Endothelial cell (in vitro differentiated cells): Measurements from ENCODE around the gene EN1. TPM values are rescaled to one million over a fixed set of nuclear protein-coding genes. Genes with fewer than 3 reads are reported as not detected.
A peak's percentile ranks its signal among the peaks of the same experiment; 100 is the strongest.

Experiments
- DNase-seq: peaks from one replicate; pipeline ENCODE4 v3.0.0; 2021; ENCODE audit warnings: low spot score
- H3K27ac Mint-ChIP-seq: one replicate; pipeline ENCODE4 v1.8.0; 2021; ENCODE audit warnings: mixed read lengths, inconsistent platforms; ENCODE audit not compliant: unreplicated experiment
- H3K27me3 Mint-ChIP-seq: one replicate; pipeline ENCODE4 v1.8.0; 2021; ENCODE audit warnings: mild to moderate bottlenecking, moderate library complexity, mixed read lengths, inconsistent platforms; ENCODE audit not compliant: unreplicated experiment
- H3K36me3 Mint-ChIP-seq: one replicate; pipeline ENCODE4 v1.8.0; 2021; ENCODE audit warnings: mild to moderate bottlenecking, low read depth, mixed read lengths, inconsistent platforms; ENCODE audit not compliant: unreplicated experiment
- H3K4me1 Mint-ChIP-seq: one replicate; pipeline ENCODE4 v1.8.0; 2021; ENCODE audit warnings: mild to moderate bottlenecking, mixed read lengths, inconsistent platforms; ENCODE audit not compliant: unreplicated experiment
- H3K4me3 Mint-ChIP-seq: one replicate; pipeline ENCODE4 v1.8.0; 2021; ENCODE audit warnings: mild to moderate bottlenecking, mixed read lengths, inconsistent platforms; ENCODE audit not compliant: unreplicated experiment
- H3K9me3 Mint-ChIP-seq: one replicate; pipeline ENCODE4 v1.8.0; 2021; ENCODE audit warnings: mixed read lengths, inconsistent platforms; ENCODE audit not compliant: unreplicated experiment
- CTCF ChIP-seq: fragments of 200-600 bp; sonication (generic); IDR thresholded peaks from one replicate; pipeline ENCODE4 v1.5.0; 2021; ENCODE audit warnings: antibody characterized with exemption; ENCODE audit not compliant: unreplicated experiment
- total RNA-seq: library from RNA; stranded (reverse); fragmentation: NEBNext Ultra II Directional; extraction: Animal tissue kit (Norgen Biotek cat#: 25700); gene quantifications from one replicate; pipeline ENCODE4 v1.2.1, GENCODE V29; 2021; ENCODE audit not compliant: unreplicated experiment

EN1 gene
- total RNA-seq, 1 donor from 2014 or later, result 0.87 TPM

- Mint-ChIP-seq H3K9me3 (no peaks in the 10 kb centered on the region), H3K4me1 (peaks cover 7% of the 10 kb centered on the region), H3K27ac (no peak overlapping the region), H3K27me3 (peaks cover 30% of the 10 kb centered on the region), H3K36me3 (peaks cover 1% of the 10 kb centered on the region), H3K4me3 (no peak overlapping the region)
- DNase-seq, result no peak
- TF ChIP-seq CTCF, result no peak
Observed at GRCh38 chr2:118859157-118859770, 11.8 kb upstream of the EN1 start.

DNA sequence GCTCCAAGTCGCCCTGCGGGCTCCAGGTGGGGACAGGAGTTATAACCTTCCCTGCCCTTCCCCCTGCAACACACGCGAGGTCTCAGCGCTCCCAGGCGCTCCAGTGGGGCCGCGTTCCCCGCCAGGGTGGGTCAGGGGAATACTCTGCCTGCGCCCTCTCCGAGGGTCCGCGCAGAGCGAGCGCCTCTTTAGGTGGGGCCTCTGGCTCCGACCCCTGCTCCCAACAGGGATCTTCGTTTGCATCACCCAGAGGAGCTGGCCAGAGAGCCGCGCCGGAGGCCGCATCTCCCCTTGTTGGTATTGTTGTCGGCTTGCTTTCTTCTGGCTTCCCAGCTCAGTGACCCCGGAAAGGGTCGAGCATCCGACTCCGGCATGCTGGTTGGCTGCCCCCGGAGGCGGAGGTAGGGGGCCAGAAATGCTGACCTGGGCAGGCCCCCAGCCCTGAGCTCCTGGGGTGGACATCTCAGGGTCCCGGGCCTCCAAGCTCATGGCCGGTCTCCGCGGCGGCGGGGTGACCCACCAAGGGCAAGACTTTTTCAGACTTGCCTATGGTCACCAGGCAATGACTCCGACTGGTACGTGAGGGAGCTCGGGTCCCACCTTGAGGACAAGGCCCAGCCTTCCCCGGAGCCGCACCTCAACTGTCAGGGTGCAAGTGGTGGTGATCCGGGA, 11.2 kb upstream of the EN1 start:
- Mint-ChIP-seq H3K4me1 (peaks cover 12% of the 10 kb centered on the region), H3K9me3 (no peaks in the 10 kb centered on the region), H3K27ac (no peak overlapping the region), H3K27me3 (peaks cover 35% of the 10 kb centered on the region), H3K36me3 (peaks cover 5% of the 10 kb centered on the region), H3K4me3 (no peak overlapping the region)
- no peak for TF ChIP-seq CTCF
- DNase-seq, result no peak

- DNase-seq, result no peak
- Mint-ChIP-seq H3K36me3 (peaks cover 5% of the 10 kb centered on the region), H3K4me1 (peaks cover 19% of the 10 kb centered on the region), H3K27me3 (peaks cover 42% of the 10 kb centered on the region), H3K27ac (no peak overlapping the region), H3K9me3 (no peaks in the 10 kb centered on the region), H3K4me3 (peak overlapping the region; percentile 26)
- TF ChIP-seq CTCF, result no peak
Observed at GRCh38 chr2:118857677-118858484, 10.4 kb upstream of the EN1 start.

DNA sequence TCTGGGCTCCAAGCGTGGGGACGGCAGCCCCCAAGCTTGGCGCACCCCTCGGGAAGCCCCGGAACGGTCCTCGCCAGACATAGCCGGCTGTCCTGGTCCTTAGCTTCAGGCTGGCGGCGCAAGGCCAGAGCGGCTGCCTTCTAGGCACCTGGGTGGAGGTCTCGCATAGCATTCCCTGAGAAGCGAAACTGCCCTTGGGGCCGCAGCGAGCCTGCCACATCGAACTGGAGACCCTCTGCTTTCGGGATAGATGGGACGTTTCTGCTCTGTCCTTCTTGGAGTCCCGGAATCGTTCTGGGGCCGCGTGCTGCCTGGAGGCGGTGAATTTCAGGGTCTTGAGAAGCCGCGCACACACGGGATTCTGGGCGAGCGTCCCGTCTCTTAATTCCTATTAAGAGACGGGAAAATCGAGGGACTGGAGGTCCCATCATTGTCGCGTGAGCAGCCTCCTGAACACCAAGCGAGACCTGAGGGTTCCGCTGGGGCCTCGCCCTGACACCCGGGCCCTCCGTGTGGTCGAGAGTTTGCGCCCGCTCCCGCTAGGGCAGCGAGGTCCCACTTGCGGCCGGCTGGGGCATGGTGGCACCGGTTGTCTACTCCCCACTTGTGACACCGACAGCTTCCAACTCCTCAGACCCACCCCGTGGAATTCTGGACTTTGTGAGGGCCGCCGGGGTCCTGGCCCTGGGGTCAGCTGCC, 9.7 kb upstream of the EN1 start:
- Mint-ChIP-seq H3K9me3 (no peaks in the 10 kb centered on the region), H3K4me1 (peaks cover 25% of the 10 kb centered on the region), H3K27ac (no peak overlapping the region), H3K36me3 (peaks cover 5% of the 10 kb centered on the region), H3K27me3 (peaks cover 42% of the 10 kb centered on the region), H3K4me3 (no peak overlapping the region)
- TF ChIP-seq CTCF, result no peak
- DNase-seq, result no peak
